GM12873 (cell line): ENCODE measurements around the gene ARHGAP1.

Source experiments
- CTCF ChIP-seq: IDR thresholded peaks from 2 replicates; pipeline ENCODE4 v1.5.1; 2012; ENCODE audit warnings: low read depth, mild to moderate bottlenecking, moderate library complexity, low read length, control low read depth; ENCODE audit not compliant: insufficient read depth; ENCODE audit errors: missing control alignments

The ARHGAP1 gene

GRCh38 chr11:46680164-46680760, 20.2 kb downstream of the ARHGAP1 start:
- TF ChIP-seq CTCF = no peak

GRCh38 chr11:46679241-46680163, 20.9 kb downstream of the ARHGAP1 start:
- TF ChIP-seq CTCF = no peak

- TF ChIP-seq CTCF = no peak
Observed at GRCh38 chr11:46678741-46679130, 21.7 kb downstream of the ARHGAP1 start.

GRCh38 chr11:46677991-46678740, 22.3 kb downstream of the ARHGAP1 start:
- TF ChIP-seq CTCF = no peak

GRCh38 chr11:46677169-46677568, 23.2 kb downstream of the ARHGAP1 start:
- TF ChIP-seq CTCF = no peak

- no peak for TF ChIP-seq CTCF
Observed at GRCh38 chr11:46676436-46677158, 23.8 kb downstream of the ARHGAP1 start.
